SK-N-SH treated with all-trans-retinoic acid at 6 μM for 48 hours (cell line): Measurements from ENCODE around the gene MRGPRF.

Experiments used
- ATAC-seq: fragments of 200-7000 bp; cut with Tn5 transposase; 3 replicates; pipeline ENCODE4 v1.9.1; 2020; ENCODE audit warnings: mild to moderate bottlenecking, moderate library complexity
- BACH2 ChIP-seq: fragments of 250-450 bp; sonication (Bioruptor Pico); IDR thresholded peaks from 2 replicates; pipeline ENCODE4 v1.9.0; 2021; ENCODE audit warnings: mild to moderate bottlenecking, borderline replicate concordance
- CSDC2 ChIP-seq: fragments of 250-450 bp; sonication (Bioruptor Pico); IDR thresholded peaks from 2 replicates; pipeline ENCODE4 v1.5.0; 2020; ENCODE audit warnings: mild to moderate bottlenecking, moderate library complexity
- CSRNP3 ChIP-seq: fragments of 250-450 bp; sonication (Bioruptor Pico); IDR thresholded peaks from 2 replicates; pipeline ENCODE4 v1.5.1; 2021; ENCODE audit warnings: mild to moderate bottlenecking, moderate library complexity
- ESRRG ChIP-seq: fragments of 250-450 bp; sonication (Bioruptor Pico); IDR thresholded peaks from 2 replicates; pipeline ENCODE4 v1.6.1; 2021; ENCODE audit warnings: mild to moderate bottlenecking
- GLIS3 ChIP-seq: fragments of 250-450 bp; sonication (Bioruptor Pico); IDR thresholded peaks from 2 replicates; pipeline ENCODE4 v1.5.0; 2020; ENCODE audit warnings: mild to moderate bottlenecking, moderate library complexity
- ISL1 ChIP-seq: fragments of 250-450 bp; sonication (Bioruptor Pico); IDR thresholded peaks from 2 replicates; pipeline ENCODE4 v2.1.2; 2022; ENCODE audit warnings: mild to moderate bottlenecking, moderate library complexity
- OSR1 ChIP-seq: fragments of 250-450 bp; sonication (Bioruptor Pico); IDR thresholded peaks from 2 replicates; pipeline ENCODE4 v1.8.0; 2022; ENCODE audit warnings: moderate library complexity, mild to moderate bottlenecking, inconsistent platforms
- POU6F1 ChIP-seq: fragments of 250-450 bp; sonication (Bioruptor Pico); IDR thresholded peaks from 2 replicates; pipeline ENCODE4 v1.8.0; 2021; ENCODE audit warnings: low read depth, mild to moderate bottlenecking, moderate library complexity, borderline replicate concordance
- PPARA ChIP-seq: fragments of 250-450 bp; sonication (Bioruptor Pico); IDR thresholded peaks from 2 replicates; pipeline ENCODE4 v1.5.0; 2020; ENCODE audit warnings: mild to moderate bottlenecking, borderline replicate concordance
- RARB ChIP-seq: fragments of 250-450 bp; sonication (Bioruptor Pico); IDR thresholded peaks from 2 replicates; pipeline ENCODE4 v1.8.0; 2021; ENCODE audit warnings: mild to moderate bottlenecking, moderate library complexity
- SNAI2 ChIP-seq: fragments of 250-450 bp; sonication (Bioruptor Pico); IDR thresholded peaks from 2 replicates; pipeline ENCODE4 v1.5.0; 2020; ENCODE audit warnings: mild to moderate bottlenecking, moderate library complexity
- TCF4 ChIP-seq: fragments of 250-450 bp; sonication (Bioruptor Pico); IDR thresholded peaks from 2 replicates; pipeline ENCODE4 v1.8.0; 2021; ENCODE audit warnings: mild to moderate bottlenecking, moderate library complexity, borderline replicate concordance
- TOX ChIP-seq: fragments of 250-450 bp; sonication (Bioruptor Pico); IDR thresholded peaks from 2 replicates; pipeline ENCODE4 v1.8.0; 2021; ENCODE audit warnings: mild to moderate bottlenecking, moderate library complexity, borderline replicate concordance
- TSHZ2 ChIP-seq: fragments of 250-450 bp; sonication (Bioruptor Pico); IDR thresholded peaks from 2 replicates; pipeline ENCODE4 v1.5.0; 2020; ENCODE audit warnings: mild to moderate bottlenecking, moderate library complexity
- ZC3H10 ChIP-seq: fragments of 250-450 bp; sonication (Bioruptor Pico); IDR thresholded peaks from 2 replicates; pipeline ENCODE4 v1.5.1; 2021; ENCODE audit warnings: mild to moderate bottlenecking, moderate library complexity
- ZFP3 ChIP-seq: fragments of 250-450 bp; sonication (Bioruptor Pico); IDR thresholded peaks from 2 replicates; pipeline ENCODE4 v1.5.0; 2020; ENCODE audit warnings: mild to moderate bottlenecking, moderate library complexity
- ZFP30 ChIP-seq: fragments of 450-650 bp; formaldehyde crosslinking; IDR thresholded peaks from 2 replicates; pipeline ENCODE4 v1.5.0; 2022; ENCODE audit warnings: mild to moderate bottlenecking, moderate library complexity
- ZNF565 ChIP-seq: fragments of 450-650 bp; formaldehyde crosslinking; conservative IDR thresholded peaks from 2 replicates; pipeline ENCODE4 v1.5.0; 2020; ENCODE audit warnings: low read depth, mild to moderate bottlenecking, moderate library complexity
- ZNF70 ChIP-seq: fragments of 450-650 bp; formaldehyde crosslinking; IDR thresholded peaks from 2 replicates; pipeline ENCODE4 v1.5.0; 2020; ENCODE audit warnings: mild to moderate bottlenecking, moderate library complexity
- ZNF8 ChIP-seq: fragments of 450-650 bp; formaldehyde crosslinking; IDR thresholded peaks from 2 replicates; pipeline ENCODE4 v1.5.0; 2020; ENCODE audit warnings: mild to moderate bottlenecking, moderate library complexity

The MRGPRF gene

DNA sequence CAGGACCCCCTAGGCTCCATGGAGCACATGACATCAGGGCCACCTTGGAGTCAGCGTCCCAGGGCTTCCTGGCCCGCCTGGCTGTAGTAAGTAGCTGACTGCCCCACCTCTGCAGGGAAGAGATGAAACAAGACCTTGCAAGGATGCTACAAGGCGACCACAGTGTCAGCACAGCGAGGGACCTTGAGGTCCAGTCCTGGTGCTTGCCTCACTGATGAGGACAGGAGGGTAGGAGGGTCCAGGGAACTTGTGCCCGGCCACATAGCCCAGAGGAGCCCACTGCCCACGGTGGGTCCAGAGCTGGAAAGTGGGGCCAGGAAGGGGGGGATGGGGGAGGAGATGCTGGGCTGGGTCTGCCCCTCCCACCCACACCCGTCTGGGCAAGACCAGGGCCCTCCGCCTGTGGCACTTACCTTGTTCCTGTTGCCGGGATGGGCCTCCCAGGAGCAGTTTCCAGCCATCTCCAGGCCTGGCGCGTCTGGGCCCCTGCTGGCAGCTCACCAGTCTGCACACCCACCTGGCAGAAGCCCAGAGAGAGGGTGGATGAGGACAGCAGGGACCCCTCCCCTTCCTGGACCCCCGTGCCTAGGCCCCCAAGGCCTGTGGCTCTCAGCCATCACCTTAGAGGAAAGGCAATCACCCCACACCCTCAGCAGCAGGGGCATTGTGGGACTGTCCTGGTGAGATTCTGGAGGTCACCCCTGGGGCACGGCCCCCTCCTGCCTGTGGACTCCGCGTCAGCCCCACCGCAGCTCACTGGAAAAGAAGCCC, 3.4 kb downstream of the MRGPRF start:
- ATAC-seq = no peak; the same call in 2 of the 3 replicates
- no peak for TF ChIP-seq ZNF8 (CRISPR knock-in tag)
- no peak for TF ChIP-seq BACH2 (CRISPR knock-in tag)
- TF ChIP-seq TSHZ2 (CRISPR knock-in tag) = no peak
- no peak for TF ChIP-seq RARB (CRISPR knock-in tag)
- TF ChIP-seq CSRNP3 (CRISPR knock-in tag) = no peak
- TF ChIP-seq POU6F1 = no peak
- no peak for TF ChIP-seq ZNF70
- TF ChIP-seq CSDC2 (CRISPR knock-in tag) = no peak
- TF ChIP-seq PPARA = no peak
- no peak for TF ChIP-seq ZNF565 (CRISPR knock-in tag)
- no peak for TF ChIP-seq GLIS3
- no peak for TF ChIP-seq ESRRG
- no peak for TF ChIP-seq ZC3H10
- no peak for TF ChIP-seq TOX (CRISPR knock-in tag)
- TF ChIP-seq SNAI2 (CRISPR knock-in tag) = no peak
- no peak for TF ChIP-seq TCF4 (CRISPR knock-in tag)
- no peak for TF ChIP-seq ZFP3

DNA sequence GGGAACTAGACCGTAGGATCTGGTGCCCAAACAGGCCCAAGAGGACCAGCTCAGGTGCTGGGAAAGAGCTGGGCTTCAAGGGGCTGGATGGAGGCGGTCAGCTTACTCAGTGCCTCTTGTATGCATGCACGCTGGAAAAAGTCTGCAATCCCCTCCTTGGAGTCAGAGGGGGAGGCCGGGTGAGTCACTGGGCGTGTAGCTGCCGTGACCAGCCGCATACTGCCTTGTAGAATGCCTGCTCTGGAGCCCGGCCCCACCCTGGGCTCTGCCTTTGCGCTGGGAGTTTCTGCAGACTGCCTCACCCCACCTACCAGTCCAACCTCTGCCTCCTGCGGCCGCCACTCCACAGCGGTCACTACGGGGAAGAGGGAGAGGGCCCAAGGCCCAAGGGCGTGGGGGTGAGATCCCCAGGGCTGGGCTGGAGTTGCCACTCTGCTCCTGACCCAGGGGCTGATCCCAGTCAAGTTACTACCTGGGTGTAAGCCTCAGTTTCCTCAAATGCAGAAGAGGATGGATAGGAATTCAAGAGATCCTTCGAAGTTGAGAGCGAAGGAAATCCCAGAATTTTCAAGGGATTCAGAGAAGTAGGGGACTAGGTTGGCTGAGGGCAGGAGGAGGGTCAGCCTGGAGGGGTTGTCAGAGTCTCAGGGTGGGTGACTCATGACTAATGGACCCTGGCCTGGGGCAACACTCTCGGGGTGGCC, 4.2 kb downstream of the MRGPRF start:
- ATAC-seq = peak; percentile 92
- TF ChIP-seq TSHZ2 (CRISPR knock-in tag) = no peak
- TF ChIP-seq OSR1 = no peak
- TF ChIP-seq ZFP30 = no peak
- TF ChIP-seq TOX (CRISPR knock-in tag) = no peak
- TF ChIP-seq BACH2 (CRISPR knock-in tag) = no peak
- TF ChIP-seq TCF4 (CRISPR knock-in tag) = no peak
- TF ChIP-seq ISL1 (CRISPR knock-in tag) = no peak

- ATAC-seq = no peak
- TF ChIP-seq ZNF8 (CRISPR knock-in tag) (no peak), POU6F1 (no peak), RARB (CRISPR knock-in tag) (no peak), TOX (CRISPR knock-in tag) (no peak)
Observed at GRCh38 chr11:69007975-69008381, 5.1 kb downstream of the MRGPRF start.
